Activated CD4-positive, alpha-beta T cell treated with anti-CD3 and anti-CD28 coated beads, Interleukin-2, amount 50 U/mL, for 24 hours (primary cell): Measurements from ENCODE around the gene MAN1C1.
"Not testable (repeated sequence)": the region's sequence is repeated elsewhere in the genome, so short reads cannot be mapped to it uniquely, and the experiment has no call there.

Source experiments
- DNase-seq, 2 donors: peaks; one replicate each; pipeline ENCODE4 v3.0.0-alpha.2; 2020; ENCODE audit warnings: low read depth in 1 of 2, low spot score in 1 of 2

MAN1C1 gene

GRCh38 chr1:25583519-25584370 lies 32.8 kb upstream of the MAN1C1 start:
- no peak for DNase-seq

- no peak for DNase-seq
These were observed 30.4 kb upstream of the MAN1C1 start for GRCh38 chr1:25586181-25586588.

DNA sequence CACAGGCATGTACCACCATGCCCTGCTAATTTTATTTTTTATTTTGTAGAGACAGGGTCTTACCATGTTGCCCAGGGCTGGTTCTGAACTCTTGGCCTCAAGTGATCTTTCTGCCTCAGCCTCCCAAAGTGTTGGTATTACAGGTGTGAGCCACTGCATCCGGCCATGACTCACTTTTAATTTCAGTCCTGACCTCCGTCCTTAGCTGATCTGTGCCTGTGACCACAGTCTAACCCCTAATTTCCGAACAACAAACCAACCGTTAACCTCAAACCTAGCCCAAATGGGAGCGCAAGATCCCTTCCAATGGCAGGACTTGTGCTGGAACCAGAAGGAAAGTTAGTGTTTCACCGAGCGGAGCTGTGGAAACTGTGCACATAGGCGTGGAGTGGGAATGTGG lies 29.3 kb upstream of the MAN1C1 start:
- DNase-seq: no peak

- not testable (repeated sequence) for DNase-seq
These were observed 28.4 kb upstream of the MAN1C1 start for GRCh38 chr1:25588224-25588623.

DNA sequence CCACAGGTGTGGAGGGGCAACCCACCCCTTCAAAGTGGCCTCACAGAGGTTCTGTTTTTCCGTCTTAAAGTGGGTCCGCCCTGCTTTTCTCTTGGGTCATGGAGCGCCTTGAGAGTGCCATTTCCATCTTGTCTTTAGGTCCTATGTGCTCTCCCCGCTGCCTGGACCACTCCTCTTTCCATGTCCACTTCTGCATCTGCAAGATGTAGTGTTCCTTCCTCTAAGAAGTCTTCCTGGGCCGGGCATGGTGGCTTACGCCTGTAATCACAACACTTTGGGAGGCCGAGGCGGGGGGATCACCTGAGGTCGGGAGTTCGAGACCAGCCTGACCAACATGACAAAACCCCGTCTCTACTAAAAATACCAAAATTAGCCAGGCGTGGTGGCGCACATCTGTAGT lies 27.8 kb upstream of the MAN1C1 start:
- DNase-seq: not testable (repeated sequence)

DNA sequence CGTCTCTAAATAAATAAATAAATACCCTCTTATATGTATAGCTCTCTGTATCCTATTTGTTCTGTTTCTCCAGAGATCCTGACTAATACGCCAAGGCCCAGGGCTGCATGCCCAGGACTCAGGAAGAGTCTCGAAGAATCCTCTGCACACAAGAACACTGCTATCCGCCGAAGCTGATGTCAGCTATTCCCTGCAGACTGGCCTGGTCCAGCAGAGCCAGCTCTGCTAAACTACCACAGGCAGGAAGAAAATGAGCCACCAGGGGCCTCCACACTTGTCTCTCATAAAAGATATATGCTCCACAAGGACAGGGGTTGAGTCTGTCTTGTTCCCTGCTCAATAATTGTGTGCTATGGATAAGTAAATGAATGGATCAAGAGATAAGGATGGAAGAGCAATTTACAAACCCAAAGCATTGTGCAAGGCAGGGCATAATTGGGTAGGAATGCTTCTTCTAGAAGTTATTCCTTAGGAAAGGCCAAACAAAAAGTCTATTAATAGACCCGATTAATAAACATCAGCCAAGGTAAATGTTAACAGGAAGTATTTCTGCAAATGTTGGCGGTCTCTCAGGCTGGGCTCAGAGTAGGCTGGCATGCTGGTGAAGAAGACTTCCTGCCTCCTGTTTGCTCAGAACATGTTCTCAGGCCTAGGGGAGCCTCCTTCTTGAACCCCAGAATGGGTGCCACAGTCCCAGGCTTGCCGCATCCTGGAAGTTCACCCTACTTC lies 26.3 kb upstream of the MAN1C1 start:
- no peak for DNase-seq

DNA sequence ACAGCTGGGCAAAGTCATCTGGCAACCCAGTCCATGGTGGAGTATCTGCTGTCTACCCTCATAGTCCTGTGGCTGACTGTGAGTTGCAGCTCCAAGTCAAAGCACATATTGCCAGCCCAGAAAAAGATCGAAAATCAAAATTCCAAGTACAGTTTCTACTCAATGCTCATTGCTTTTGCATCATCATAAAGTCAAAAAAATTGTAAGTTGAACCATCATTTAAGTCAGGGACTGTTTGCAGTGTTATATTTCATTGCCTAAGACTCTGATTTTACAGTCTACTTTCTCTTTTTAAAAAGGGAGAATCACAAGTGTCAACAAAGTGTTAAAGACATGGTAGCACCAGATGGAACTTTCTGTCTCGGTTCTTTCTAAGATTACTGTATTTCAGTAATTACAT lies 22.7 kb upstream of the MAN1C1 start:
- DNase-seq: no peak

DNA sequence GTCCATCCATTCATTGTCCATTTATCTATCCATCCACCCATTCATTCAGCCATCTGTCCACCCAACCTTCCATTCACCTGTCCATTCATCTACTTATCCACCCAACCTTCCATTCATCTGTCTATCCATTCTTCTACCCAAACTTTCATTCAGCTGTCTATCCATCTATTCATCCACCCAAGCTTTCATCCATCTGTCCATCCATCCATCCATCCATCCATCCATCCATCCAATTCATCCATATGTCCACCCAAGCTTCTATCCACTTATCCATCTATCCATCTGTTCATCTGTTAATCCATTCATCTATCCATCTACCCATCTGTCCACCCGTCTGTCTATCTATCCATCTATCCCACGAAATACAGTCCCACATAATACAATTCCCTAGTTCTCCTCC lies 21.6 kb upstream of the MAN1C1 start:
- no peak for DNase-seq

GRCh38 chr1:25596641-25597040 lies 19.9 kb upstream of the MAN1C1 start:
- DNase-seq: not testable (repeated sequence)

- DNase-seq: no peak
These were observed 17.7 kb upstream of the MAN1C1 start for GRCh38 chr1:25598879-25599278.

GRCh38 chr1:25599969-25600610 lies 16.5 kb upstream of the MAN1C1 start:
- DNase-seq: no peak

DNA sequence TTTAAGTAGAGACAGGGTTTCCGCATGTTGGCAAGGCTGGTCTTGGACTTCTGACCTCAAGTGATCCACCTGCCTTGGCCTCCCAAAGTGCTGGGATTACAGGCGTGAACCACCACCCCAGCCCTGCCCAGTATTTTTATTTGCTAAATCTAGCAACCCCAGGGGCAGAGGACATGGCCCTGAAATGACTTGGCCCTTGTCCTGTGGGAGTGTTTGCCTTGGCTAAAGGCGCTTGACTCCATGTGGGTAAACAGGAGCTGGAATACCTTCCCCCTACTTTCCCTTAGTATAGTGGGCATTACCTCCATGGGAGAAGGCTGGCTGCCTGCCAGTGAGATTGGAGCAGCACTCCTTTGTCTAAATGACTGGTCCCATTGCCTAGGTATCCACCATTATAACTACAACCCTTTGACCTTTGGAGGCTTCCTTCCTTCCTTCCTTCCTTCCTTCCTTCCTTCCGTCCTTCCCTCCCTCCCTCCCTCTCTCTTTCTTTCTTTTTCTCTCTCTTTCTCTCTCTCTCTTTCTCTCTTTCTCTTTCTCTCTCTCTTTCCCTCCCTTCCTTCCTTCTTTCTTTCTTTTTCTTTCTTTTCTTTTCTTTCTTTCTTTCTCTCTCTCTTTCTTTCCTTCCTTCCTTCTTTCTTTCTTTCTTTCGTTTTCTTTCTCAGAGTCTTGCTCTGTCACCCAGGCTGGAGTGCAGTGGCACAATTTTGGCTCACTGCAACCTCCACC lies 15.5 kb upstream of the MAN1C1 start:
- DNase-seq: not testable (repeated sequence)

- DNase-seq: not testable (repeated sequence)
These were observed 12.6 kb upstream of the MAN1C1 start for GRCh38 chr1:25603779-25604538.

GRCh38 chr1:25607123-25607522 lies 9.5 kb upstream of the MAN1C1 start:
- DNase-seq: no peak

- peak; percentile 60 to 86 for DNase-seq
These were observed 8.0 kb upstream of the MAN1C1 start for GRCh38 chr1:25608488-25609178.

GRCh38 chr1:25609921-25610320 lies 6.7 kb upstream of the MAN1C1 start:
- DNase-seq: no peak

- DNase-seq: no peak
These were observed 5.6 kb upstream of the MAN1C1 start for GRCh38 chr1:25610822-25611630.

DNA sequence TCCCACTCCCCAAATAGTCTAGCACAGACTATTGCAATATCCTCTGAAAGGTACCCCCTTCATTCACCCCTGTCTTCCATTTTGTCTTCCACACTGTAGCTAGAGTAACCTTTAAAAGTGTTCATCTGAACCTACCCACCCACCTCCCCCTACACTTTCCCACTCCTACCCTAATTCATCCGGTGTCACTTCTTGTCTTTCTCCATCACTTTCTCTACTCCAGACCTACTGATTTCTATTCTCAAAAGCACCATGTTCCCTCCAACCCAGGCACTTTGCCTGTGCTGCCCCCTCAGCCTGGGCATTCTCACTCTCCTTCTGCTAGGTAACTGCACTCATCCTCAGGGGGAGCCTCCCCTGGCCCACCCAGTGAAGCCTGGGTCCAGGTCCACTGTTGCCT lies 4.7 kb upstream of the MAN1C1 start:
- DNase-seq: no peak

GRCh38 chr1:25612421-25612820 lies 4.2 kb upstream of the MAN1C1 start:
- no peak for DNase-seq
